ENCODE data around the gene SUSD3. TPM values are rescaled to one million over a fixed set of nuclear protein-coding genes. Genes with fewer than 3 reads are reported as not detected.
A peak's percentile ranks its signal among the peaks of the same experiment; 100 is the strongest.
"Not testable (repeated sequence)": the region's sequence is repeated elsewhere in the genome, so short reads cannot be mapped to it uniquely, and the experiment has no call there.

Gene SUSD3
- total RNA-seq, 4 donors from 2014 or later, result 0.83 to 3.3 (median 1.4) TPM

DNA sequence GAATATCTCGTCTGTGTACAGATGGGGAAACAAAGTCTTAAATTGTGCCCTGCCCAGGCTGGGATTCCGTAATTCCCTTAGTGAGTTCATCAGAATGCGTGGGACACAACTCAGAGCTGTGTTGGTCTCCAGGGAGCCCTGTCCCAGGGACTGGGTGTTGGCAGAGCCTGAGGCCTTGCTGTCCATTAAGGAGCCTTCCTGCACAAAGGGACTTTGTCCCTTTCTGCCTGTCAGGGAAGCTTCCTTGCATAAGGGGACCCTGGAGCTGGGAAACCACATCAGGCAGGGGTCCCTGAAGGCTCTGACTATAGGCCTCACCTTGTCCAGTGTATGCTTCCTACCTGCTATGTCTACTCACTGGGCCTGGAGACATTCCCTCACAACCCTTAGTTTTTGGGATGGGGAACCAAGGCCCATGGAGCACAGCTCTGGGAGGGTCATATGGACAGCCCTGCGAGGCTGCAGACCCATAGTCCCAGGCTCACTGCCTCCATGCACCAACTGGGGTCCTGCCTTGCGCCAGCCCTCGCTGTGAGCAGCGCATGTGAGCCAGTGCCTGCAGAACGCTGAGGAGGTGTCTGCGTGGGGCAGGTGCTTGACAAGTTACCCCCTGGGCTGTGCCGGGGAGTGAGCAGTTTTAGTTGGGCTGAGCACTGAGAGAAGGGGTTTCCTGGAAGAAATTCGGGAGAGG, 39.2 kb downstream of the SUSD3 start:
- H3K4me1 ChIP-seq, result peaks cover 52 to 63% (median 61%) of the 10 kb centered on the region in 4 donors
- no peak for TF ChIP-seq POLR2AphosphoS5 (IDR thresholded peaks at IDR 0.05)
- no peak for TF ChIP-seq EP300 (IDR thresholded peaks at IDR 0.05)
- TF ChIP-seq POLR2A (IDR thresholded peaks at IDR 0.05; ENCODE audit: low read depth), result no peak
- TF ChIP-seq, protein P1, sequence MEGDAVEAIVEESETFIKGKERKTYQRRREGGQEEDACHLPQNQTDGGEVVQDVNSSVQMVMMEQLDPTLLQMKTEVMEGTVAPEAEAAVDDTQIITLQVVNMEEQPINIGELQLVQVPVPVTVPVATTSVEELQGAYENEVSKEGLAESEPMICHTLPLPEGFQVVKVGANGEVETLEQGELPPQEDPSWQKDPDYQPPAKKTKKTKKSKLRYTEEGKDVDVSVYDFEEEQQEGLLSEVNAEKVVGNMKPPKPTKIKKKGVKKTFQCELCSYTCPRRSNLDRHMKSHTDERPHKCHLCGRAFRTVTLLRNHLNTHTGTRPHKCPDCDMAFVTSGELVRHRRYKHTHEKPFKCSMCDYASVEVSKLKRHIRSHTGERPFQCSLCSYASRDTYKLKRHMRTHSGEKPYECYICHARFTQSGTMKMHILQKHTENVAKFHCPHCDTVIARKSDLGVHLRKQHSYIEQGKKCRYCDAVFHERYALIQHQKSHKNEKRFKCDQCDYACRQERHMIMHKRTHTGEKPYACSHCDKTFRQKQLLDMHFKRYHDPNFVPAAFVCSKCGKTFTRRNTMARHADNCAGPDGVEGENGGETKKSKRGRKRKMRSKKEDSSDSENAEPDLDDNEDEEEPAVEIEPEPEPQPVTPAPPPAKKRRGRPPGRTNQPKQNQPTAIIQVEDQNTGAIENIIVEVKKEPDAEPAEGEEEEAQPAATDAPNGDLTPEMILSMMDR (IDR thresholded peaks at IDR 0.05), result no peak
- H3K27ac ChIP-seq (replicated peaks in 1 of 4), result peak overlapping the region; percentile 91 to 99 (median 94)
- H3K36me3 ChIP-seq, result no peaks in the 10 kb centered on the region
- peak overlapping the region; percentile 70 to 99 (median 78) for H3K4me3 ChIP-seq
- DNase-seq (ENCODE audit: extremely low spot score), result no peak
- H3K27me3 ChIP-seq, result no peaks in the 10 kb centered on the region
- no peaks in the 10 kb centered on the region for H3K9me3 ChIP-seq
- intact Hi-C loops (cut with DNase I), result loop anchor here (5.0 kb wide), 1 partner anchor 35 kb away; the partner anchor contains the start of gene NINJ1
- 90% methylated on average over 8 of the region's 11 CpGs for WGBS

DNA sequence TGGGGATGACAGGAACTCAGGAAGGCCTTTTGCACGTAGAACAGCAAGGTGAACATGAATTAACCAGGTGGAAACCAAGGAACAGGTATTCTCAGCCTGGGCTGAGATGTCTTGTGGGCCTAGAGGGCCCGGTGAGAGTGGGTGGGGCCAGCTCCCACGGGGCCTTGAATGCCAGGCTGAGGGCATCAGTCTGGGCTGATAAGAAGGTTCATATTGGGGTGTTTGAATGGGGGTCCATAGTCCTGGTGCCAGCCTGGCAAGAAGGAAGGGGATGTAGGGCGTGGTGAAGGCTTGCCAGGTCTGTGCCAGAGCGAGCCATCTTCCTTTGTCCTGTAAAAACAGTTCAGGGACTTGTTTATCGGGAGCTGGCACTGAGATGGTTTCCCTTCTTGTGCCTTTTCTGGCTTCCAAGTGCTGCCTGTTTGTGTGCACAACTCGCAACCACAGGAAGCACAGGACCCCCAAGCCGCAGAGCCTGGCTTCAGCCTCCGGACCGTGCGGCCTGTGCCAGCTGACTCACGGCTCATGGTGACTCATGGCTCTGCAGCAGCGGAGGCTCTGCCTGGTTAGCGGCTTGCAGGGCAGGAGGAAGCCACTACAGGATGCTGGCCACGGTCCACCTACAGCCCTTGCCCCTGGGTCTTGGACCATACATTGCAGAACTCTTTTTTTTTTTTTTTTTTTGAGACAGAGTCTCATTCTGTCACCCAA, 39.9 kb downstream of the SUSD3 start:
- WGBS, result 20% methylated on average over 15 of the region's 15 CpGs
- peak overlapping the region; percentile 91 to 99 (median 94) for H3K27ac ChIP-seq (replicated peaks in 1 of 4)
- intact Hi-C loops (cut with DNase I), result loop anchor here (5.0 kb wide), 1 partner anchor 34 kb away; the partner anchor contains the start of gene NINJ1
- H3K4me1 ChIP-seq, result peaks cover 49 to 59% (median 56%) of the 10 kb centered on the region in 4 donors
- H3K27me3 ChIP-seq, result no peaks in the 10 kb centered on the region
- peak; percentile 96 for DNase-seq (ENCODE audit: extremely low spot score)
- H3K36me3 ChIP-seq, result no peaks in the 10 kb centered on the region
- no peaks in the 10 kb centered on the region for H3K9me3 ChIP-seq
- H3K4me3 ChIP-seq, result peak overlapping the region; percentile 14 to 80 (median 50)
- peak; percentile 77 to 88 for TF ChIP-seq POLR2AphosphoS5 (IDR thresholded peaks at IDR 0.05)
- TF ChIP-seq EP300 (IDR thresholded peaks at IDR 0.05), result no peak

DNA sequence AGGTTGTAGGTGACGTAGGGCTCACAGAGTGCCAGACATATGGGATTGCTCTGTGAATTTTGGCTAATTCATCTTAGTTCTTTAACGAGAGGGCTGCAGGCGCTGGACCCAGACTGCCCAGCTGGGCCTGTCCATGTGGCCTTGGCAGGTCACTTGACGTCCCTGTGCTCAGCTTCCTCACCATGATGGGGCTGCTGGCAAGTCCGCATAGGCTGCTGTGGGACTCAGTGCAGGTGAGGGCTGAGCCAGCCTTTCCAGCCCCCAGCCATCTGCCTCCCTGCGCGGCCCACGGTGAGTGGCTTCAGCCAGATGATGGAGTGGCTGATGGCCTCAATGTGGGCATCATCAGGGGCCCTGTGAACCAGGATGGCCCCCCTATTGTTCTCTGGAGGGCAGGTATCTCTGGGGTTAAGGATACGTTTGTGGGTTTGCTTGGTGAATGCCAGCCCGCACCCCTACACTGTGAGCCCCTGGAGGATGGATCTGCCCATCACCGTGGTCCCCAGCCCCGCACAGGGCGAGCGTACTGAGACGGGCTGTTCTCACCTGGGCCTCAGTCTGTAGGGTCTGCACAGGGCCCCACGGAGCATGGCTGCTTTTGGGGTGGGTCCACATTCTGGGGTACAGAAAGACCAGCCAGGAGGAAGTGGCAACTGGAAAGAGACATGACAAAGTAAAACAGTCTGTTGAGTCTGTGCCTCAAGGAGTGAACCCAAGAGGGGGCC, 41.2 kb downstream of the SUSD3 start:
- Histone ChIP-seq H3K4me3 (no peak overlapping the region), H3K36me3 (no peaks in the 10 kb centered on the region), H3K27me3 (no peaks in the 10 kb centered on the region), H3K4me1 (peaks cover 36 to 45% (median 42%) of the 10 kb centered on the region in 4 donors), H3K9me3 (peaks cover 0 to 6% (median 0%) of the 10 kb centered on the region in 4 donors), H3K27ac (replicated peaks in 1 of 4) (peak overlapping the region; percentile 91 to 99 (median 94))
- intact Hi-C loops (cut with DNase I), result loop anchor here (5.0 kb wide), 1 partner anchor 33 kb away; the partner anchor contains the start of gene NINJ1
- no peak for DNase-seq (ENCODE audit: extremely low spot score)
- 88% methylated on average over 11 of the region's 16 CpGs for WGBS
- no peak for TF ChIP-seq EP300 (IDR thresholded peaks at IDR 0.05)
- TF ChIP-seq POLR2AphosphoS5 (IDR thresholded peaks at IDR 0.05), result no peak
- TF ChIP-seq, protein P1 (IDR thresholded peaks at IDR 0.05), result no peak

DNA sequence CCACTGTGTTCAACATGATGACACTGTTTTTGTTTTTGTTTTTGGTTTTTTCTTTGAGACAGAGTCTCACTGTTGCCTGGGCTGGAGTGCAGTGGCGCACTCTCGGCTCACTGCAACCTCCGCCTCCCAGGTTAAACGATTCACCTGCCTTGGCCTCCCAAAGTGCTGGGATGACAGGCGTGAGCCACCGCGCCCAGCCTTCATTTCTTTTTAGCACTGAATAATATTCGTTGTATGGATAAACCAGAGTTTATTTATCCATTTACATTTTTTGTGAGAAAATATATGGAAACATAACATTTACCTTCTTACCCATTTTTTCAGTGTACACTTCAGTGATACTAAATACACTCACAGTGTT, 41.8 kb downstream of the SUSD3 start:
- no peak overlapping the region for H3K4me3 ChIP-seq
- peaks cover 0 to 6% (median 0%) of the 10 kb centered on the region in 4 donors for H3K9me3 ChIP-seq
- 95% methylated on average over 8 of the region's 8 CpGs for WGBS
- H3K36me3 ChIP-seq, result no peaks in the 10 kb centered on the region
- TF ChIP-seq POLR2AphosphoS5 (IDR thresholded peaks at IDR 0.05) (no peak), EP300 (IDR thresholded peaks at IDR 0.05) (no peak), POLR2A (IDR thresholded peaks at IDR 0.05; ENCODE audit: low read depth) (no peak)
- TF ChIP-seq, protein P1 (IDR thresholded peaks at IDR 0.05), result no peak
- H3K27ac ChIP-seq (replicated peaks in 1 of 4), result peak overlapping the region in 1 of 4 donors; percentile 91
- DNase-seq (ENCODE audit: extremely low spot score), result no peak
- intact Hi-C loops (cut with DNase I), result no loop called here
- peaks cover 32 to 40% (median 37%) of the 10 kb centered on the region in 4 donors for H3K4me1 ChIP-seq
- no peaks in the 10 kb centered on the region for H3K27me3 ChIP-seq

DNA sequence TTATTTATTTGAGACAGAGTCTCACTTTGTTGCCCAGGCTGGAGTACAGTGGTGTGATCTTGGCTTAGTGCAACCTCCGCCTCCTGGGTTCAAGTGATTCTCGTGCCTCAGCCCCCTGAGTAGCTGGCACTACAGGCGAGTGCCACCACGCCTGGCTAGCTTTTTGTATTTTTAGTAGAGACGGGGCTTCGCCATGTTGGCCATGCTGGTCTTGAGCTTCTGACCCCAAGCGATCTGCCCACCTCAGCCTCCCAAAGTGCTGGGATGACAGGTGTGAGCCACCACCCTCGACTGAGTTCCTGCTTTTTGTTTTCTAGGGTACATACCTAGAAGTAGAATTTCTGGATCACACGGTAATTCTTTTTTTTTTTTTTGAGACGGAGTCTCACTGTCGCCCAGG, 42.6 kb downstream of the SUSD3 start:
- H3K27me3 ChIP-seq; H3K27ac ChIP-seq (replicated peaks in 1 of 4); intact Hi-C loops (cut with DNase I); H3K36me3 ChIP-seq; H3K9me3 ChIP-seq; DNase-seq (ENCODE audit: extremely low spot score); H3K4me3 ChIP-seq: not testable (repeated sequence)
- WGBS, result 85% methylated on average over 11 of the region's 11 CpGs
- H3K4me1 ChIP-seq, result peaks cover 32 to 40% (median 37%) of the 10 kb centered on the region in 4 donors
